Hematopoietic multipotent progenitor cell treated with erythropoietin and hydrocortisone succinate and interleukin-3 and kit ligand, for 6 days (in vitro differentiated cells): ENCODE data around the gene NXNL2.

Experiments used
- DNase-seq: peaks from one replicate; pipeline ENCODE4 v3.0.0-alpha.2; 2015

Gene NXNL2

DNA sequence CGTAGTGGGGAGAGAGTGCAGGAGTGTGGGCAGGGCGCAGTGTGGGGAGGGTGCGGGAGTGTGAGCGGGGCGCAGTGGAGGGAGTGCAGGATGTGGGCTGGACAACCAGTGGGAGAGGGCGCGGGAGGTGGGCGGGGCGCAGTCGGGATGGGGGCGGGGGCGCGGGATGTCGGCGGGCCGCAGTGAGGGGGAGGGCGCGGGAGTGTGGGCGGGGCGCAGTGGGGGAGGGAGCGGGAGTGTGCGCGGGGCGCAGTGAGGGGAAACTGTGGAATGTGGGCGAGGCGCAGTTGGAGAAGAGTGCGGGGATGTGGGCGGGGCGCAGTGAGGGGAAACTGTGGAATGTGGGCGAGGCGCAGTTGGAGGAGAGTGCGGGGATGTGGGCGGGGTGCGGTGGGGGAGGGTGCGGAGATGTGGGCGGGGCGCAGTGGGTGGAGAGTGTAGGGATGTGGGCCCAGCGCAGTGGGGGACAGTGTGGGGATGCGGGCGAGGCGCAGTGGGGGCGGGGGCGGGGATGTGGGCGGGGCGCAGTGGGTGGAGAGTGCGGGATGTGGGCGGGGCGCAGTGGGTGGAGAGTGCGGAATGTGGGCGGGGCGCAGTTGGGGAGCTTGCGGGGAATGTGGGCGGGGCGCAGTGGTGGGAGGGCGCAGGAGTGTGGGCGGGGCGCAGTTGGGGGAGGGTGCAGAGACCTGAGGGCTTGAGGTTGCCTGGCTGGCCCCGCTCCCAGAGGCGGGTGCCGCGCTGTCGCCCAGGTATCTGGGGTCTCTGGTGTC lies at the start of gene NXNL2:
NXNL2 (plus strand) TSS at position 723 of the 770 bp plus-strand sequence. CDS start 257 bp downstream, outside the sequence.
- DNase-seq = peak; percentile 63

GRCh38 chr9:88488166-88488565 lies 46.8 kb upstream of the NXNL2 start:
- DNase-seq = no peak

DNA sequence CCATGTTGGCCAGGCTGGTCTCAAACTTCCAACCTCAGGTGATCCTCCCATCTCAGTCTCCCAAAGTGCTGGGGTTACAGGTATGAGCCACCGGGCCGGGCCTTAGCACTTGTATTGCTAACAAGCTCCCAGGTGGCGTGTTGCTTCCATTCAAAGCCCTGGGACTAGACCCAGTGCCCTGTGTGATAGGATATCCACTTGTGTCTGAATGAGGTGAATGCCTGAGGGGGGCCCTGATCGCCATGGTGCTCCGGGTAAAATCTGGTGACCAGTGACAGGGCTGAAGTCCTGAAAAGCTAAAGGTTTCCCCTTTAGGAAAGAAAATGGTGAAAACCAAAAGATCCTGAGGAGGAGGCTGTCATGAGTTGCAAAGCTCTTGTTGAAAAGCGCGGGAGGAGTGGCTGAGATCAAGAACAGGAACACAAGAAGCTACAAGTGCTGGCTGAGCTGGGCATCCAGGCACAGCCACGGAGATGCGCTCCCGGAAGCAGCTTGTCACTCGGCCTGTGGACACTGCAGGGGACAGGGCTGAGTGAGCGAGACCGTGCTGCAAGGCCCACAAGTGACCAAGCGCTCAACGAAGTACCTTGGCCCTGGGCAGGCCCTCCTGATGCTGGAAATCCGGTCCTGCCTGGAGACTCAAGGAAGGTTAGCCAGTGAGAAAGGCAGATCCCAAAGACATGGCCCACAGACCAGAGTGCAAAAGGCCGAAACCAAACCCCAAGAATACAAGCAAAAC lies 39.8 kb upstream of the NXNL2 start:
- no peak for DNase-seq

GRCh38 chr9:88497224-88497623 lies 37.8 kb upstream of the NXNL2 start:
- DNase-seq = no peak

- DNase-seq = no peak
These were observed 36.1 kb upstream of the NXNL2 start for GRCh38 chr9:88498880-88499279.

DNA sequence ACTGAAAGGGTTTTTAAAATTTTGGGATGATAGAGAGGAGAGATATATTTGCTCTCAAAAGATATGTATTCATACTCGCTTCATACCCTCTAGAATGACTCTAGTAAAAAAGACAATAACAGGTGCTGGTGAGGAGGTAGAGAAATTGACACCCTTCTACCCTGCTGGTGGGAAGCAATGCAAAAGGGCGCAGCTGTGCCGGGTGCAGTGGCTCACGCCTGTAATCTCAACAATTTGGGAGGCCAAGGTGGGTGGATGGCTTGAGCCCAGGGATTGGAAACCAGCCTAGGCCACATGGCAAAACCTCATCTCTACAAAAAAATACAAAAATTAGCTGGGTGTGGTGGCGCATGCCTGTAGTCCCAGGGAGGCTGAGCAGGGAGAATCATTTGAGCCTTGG lies 33.9 kb upstream of the NXNL2 start:
- DNase-seq = no peak

- no peak for DNase-seq
These were observed 32.4 kb upstream of the NXNL2 start for GRCh38 chr9:88502552-88503034.

DNA sequence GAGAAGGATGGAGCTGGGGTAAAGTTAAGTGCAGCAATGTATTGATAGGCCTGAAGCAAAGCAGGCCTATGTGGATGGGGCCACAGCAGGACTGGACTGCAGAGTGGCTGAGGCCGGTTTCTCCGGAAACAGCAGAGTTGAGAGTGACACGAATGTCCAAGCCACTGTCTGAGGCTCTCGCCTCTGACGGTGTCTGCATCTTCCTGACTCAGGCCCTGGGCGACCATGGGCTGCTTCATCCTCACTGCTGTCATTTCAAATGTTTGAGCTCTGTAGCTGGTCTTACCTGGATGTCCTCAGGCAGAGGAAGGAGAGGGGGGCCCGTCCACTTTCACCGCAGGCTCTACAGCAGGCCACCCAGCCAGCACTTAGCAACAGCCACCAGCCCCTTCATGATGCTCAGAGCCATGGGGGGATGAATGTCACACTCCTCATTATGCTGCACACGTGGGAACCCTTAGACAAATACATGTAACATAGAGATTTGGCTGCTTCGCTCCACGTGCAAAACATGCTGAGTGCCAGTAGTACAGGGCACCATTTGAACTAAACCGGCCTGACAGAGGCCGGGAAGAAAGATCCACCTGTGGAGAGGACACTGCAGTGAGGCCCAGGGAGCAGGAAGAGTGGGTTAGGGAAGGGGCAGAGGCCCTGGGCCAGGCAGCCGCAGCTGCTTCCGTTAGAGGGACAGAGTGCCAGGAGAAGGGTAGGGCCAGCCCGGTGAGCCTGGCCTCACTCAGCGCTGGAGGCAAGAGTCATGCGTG lies 31.7 kb upstream of the NXNL2 start:
- no peak for DNase-seq

DNA sequence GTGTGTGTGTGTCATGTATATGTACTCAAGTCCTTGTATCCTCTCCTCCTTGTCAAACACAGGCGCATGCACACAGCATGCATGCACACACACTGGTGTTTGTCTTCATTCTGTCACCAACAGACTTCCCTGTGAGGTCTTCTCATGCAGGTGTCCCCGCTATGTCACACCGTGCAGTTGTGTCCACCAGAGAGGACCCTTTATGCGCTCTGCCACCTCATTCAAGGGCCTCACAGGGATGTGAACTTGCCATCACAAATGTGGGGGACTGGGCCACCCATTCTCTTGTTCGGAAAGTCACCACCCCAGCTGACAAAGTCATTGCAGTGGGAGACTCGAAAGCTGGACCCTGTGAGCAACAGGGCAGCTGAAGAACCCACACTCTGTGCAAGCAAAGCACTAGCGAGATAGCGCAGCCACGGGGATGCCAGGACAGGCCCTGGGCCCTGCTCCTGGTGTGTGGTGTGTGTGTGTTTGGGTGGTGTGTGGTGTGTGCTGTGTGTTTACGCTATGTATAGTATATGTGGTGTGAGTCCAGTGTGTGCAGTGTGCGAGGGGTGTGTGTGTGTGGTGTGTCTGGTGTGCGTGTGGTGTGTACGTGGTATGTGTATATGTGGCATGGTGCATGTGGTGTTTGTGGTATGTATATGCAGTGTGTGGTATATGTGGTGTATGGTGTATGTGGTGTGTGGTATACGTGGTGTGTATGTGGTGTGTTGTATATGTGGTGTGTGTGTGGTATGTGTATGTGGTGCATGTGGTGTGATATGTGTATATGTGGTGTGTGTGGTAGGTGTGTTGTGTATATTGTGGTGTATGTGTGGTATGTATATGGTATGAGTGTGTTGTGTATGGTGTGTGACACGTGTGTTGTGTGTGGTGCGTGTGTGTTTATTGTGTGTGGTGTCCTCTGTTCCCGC lies 30.9 kb upstream of the NXNL2 start:
- no peak for DNase-seq

DNA sequence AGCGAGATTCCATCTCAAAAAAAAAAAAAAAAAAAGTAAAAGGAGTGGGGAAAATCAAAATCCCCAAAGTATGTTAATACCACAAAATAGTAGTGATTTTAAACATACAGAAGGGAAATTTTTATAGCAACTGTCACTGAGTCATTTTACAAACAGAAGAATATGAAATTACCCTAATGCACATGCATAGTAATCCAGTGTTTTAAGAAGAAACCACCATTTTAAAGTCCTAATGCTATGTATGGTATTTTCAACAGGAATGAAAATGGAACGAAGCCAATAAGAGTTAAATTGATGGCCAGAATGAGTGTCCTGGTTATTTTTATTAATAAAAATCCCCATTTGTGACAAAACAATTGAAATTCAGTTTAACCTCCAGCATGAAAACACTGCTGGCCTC lies 26.7 kb upstream of the NXNL2 start:
- no peak for DNase-seq

- no peak for DNase-seq
These were observed 23.1 kb upstream of the NXNL2 start for GRCh38 chr9:88511906-88512305.

DNA sequence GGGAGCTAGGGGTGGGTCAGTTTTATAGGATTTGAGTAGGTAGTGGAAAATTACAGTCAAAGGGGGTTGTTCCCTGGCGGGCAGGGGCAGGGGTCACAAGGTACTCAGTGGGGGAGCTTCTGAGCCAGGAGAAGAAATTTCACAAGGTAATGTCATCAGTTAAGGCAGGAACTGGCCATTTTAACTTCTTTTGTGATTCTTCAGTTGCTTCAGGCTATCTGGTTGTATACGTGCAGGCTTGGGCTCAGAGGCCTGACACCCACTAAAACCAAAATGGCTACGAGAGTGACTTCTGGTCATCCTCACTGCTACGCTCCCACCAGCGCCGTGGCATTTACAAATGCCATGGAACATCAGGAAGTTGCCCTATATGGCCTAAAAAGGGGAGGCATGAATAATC lies 20.7 kb upstream of the NXNL2 start:
- no peak for DNase-seq

GRCh38 chr9:88521308-88521707 lies 13.7 kb upstream of the NXNL2 start:
- DNase-seq = peak; percentile 23

DNA sequence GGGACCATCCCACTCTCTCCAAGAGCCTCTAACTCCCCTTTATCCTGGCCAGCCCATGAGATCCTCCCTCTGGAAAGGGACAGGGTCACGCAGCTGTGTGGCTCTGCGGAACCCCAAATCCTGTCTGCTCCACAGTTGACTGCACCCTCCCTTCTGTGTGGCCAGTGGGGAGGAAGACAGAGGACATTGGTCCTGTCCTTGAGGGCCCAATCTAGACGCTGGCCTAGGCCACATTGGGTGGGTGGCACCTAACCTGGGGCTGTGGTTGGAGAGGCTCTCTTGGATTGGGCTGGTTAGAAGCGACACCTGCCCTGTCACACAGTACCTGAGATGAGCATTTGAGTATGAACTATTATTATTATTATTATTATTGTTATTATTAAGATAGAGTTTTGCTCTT lies 12.6 kb upstream of the NXNL2 start:
- DNase-seq = no peak

- DNase-seq = no peak
These were observed 11.9 kb upstream of the NXNL2 start for GRCh38 chr9:88523056-88523455.

DNA sequence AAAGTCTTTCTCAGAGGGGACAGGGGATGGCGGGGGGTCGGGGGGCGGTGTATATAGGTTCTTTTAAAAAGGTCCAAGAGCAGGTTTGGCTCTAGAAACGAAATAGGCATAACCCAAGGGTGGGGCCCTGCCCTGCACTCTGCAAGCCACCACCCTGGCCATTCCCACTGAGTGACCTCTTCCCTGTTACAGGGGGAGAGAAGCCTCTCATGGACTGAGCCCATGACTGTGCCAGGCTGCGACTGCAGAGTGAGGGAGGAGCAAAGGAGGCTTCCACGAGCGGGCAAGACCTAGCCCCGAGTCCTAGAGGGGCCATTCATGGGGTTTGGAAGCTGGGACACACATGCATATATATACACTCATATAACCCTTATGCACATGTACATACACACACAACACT lies 10.1 kb upstream of the NXNL2 start:
- DNase-seq = no peak

- DNase-seq = no peak
These were observed 7.4 kb upstream of the NXNL2 start for GRCh38 chr9:88527618-88528017.

GRCh38 chr9:88528080-88528790 lies 6.7 kb upstream of the NXNL2 start:
- no peak for DNase-seq

DNA sequence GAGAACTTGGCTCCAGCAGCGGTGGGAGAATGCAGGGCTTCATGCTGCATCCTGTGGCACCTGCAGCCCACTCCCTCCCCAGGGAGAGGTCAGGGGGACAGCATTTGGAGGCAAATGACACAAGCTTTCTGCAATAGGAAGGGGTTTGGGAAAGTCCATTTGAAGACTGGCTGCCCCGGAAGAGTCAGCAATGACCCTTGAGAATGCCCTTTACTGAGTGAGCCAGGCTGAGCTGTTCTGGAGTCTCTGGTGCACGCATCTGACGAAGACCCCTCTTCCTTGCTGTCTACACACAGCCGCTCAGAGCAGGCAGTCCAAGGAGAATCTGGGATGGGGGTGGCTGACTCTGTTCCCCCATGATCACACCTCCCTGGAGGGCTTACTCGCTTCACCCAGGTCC lies 5.5 kb upstream of the NXNL2 start:
- DNase-seq = no peak

GRCh38 chr9:88530051-88530450 lies 4.9 kb upstream of the NXNL2 start:
- DNase-seq = no peak

DNA sequence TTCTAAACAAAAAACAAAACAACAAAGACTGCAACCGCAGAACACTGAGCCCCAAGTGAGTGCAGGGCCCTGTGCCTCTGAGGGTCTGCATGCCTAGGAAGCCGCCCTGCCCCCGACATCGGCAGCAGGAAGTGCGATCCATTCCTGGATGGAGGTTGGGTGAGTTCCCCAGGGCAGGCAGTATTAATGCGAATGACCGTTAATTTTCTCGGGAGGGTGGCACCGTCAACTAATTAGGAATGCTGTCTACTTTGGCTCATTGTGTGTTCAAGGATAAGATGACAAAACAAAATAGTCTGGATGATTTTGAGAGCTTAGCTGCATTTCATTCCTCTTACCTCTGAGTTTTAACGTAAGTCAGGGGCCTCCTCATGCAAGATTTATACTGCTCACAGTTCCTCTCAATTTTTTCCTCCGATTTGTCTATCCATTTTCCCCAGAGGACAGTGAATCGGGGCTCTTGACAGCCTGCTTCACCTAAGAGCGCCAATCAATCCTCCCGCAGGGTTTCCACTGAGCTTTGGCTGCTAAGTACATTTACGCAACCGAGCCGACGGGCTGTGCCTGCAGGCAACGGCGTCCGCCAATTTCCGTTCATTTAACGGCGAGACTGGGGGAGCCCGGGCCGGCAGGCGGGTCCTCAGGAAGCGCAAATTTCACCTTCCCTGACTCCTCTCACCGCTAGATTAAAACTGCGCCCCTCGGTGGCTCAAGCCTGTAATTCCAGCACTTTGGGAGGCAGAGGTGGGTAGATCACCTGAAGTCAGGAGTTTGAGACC lies 2.9 kb upstream of the NXNL2 start:
- DNase-seq = peak; percentile 53
